ENCODE results near the gene DSC2. TPM values are rescaled to one million over a fixed set of nuclear protein-coding genes. Genes with fewer than 3 reads are reported as not detected.

The DSC2 gene
- total and polyA plus RNA-seq, 5 experiments from 2014 or later, result not detected

DNA sequence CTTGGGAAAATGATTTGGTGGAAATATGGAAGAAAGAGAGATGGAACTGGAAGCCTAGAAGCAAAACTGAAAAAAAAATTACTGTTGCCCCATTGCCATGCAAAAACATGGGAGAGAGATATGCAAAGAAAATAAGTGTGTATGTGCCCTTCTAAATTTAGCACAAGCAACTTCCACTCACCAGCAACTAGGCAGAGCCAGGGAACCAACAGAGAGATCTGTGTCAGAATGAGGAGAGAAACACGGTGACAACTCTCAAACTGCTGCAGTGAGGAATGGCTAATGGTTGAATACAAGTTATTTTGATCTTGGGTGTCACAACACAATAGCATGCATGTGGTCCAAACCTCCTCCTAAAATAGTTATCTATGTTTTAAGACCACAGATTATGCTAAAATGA is 10.9 kb downstream of the DSC2 start:
- H3K4me1 Mint-ChIP-seq, result no peaks in the 10 kb centered on the region
- H3K36me3 Mint-ChIP-seq, result peaks cover 0 to 4% (median 0%) of the 10 kb centered on the region in 3 donors
- ATAC-seq (no peak), DNase-seq (no peak)
- H3K27ac Mint-ChIP-seq, result no peak overlapping the region
- H3K27me3 Mint-ChIP-seq, result peaks cover 0 to 8% (median 0%) of the 10 kb centered on the region in 5 donors
- no peak overlapping the region for H3K4me3 Mint-ChIP-seq
- H3K9me3 Mint-ChIP-seq, result peaks cover 0 to 16% (median 3%) of the 10 kb centered on the region in 9 donors
- POLR2A ChIA-PET, result no interaction called here

DNA sequence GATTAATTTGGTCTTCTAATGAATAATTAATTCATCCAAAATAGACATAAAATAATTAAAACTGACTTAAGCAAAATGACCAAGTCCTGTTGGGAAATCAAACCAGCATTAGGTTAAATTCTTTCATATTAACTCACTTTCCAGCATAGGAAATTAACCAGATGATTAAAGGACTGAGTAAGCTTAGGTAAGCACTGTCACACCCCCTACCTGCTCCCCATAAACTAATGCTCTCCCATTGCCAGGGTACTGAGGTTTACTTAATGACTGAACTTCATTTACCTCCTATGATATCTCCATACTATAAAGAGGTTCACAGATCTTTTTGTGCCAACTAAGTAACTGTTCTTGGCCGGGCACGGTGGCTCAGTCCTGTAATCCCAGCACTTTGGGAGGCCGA is 13.7 kb downstream of the DSC2 start:
- Mint-ChIP-seq H3K27me3 (no peaks in the 10 kb centered on the region), H3K9me3 (peaks cover 0 to 11% (median 0%) of the 10 kb centered on the region in 9 donors), H3K4me1 (no peaks in the 10 kb centered on the region), H3K36me3 (no peaks in the 10 kb centered on the region), H3K27ac (no peak overlapping the region), H3K4me3 (no peak overlapping the region)
- DNase-seq (no peak), ATAC-seq (no peak)
- POLR2A ChIA-PET, result no interaction called here

DNA sequence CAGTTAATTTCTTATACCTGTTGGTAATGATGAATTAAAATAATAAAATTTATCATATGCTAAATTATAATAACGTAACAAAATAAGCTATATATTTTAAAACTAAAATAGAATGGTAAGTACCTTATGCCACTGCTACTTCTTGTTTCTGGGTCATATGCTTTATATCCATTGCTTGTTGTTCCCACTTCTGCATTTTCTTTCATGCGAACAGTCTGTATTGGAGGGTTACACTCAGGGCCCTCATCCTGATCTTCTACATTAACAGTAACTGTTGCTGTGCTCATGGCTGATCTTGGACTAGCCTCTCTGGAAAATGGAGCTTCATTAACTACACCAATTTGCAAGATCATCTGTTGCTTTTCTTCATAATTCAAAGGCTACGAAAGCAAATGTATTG is 22.2 kb downstream of the DSC2 start:
- Mint-ChIP-seq H3K9me3 (peaks cover 0 to 8% (median 2%) of the 10 kb centered on the region in 9 donors), H3K27me3 (peaks cover 0 to 1% (median 0%) of the 10 kb centered on the region in 5 donors), H3K4me1 (no peaks in the 10 kb centered on the region), H3K27ac (no peak overlapping the region), H3K36me3 (peaks cover 0 to 3% (median 0%) of the 10 kb centered on the region in 3 donors), H3K4me3 (no peak overlapping the region)
- ATAC-seq (no peak), DNase-seq (no peak)
- POLR2A ChIA-PET, result no interaction called here

DNA sequence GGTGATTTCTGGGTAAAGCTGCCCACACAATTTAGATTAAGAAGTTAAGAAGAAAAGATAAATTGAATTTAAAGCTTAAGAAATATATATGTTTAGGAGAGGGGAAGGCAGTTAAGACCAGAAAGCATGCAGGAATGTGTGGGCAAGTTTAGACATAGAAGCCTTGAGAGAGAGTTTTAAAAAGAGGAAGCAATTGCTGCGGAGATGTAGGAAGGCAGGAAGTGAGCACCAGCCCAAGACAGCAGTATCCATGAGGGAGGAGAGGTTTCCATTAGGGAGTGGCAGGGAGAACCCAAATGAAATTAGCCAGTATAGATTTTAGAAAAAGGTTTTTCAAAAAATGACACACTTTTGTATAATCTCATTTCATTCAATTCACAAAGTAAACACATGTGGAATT is 24.3 kb downstream of the DSC2 start:
- Mint-ChIP-seq H3K27ac (no peak overlapping the region), H3K36me3 (peaks cover 0 to 10% (median 0%) of the 10 kb centered on the region in 3 donors), H3K4me1 (no peaks in the 10 kb centered on the region), H3K9me3 (peaks cover 0 to 14% (median 7%) of the 10 kb centered on the region in 9 donors), H3K27me3 (peaks cover 0 to 3% (median 0%) of the 10 kb centered on the region in 5 donors), H3K4me3 (no peak overlapping the region)
- DNase-seq, result no peak
- POLR2A ChIA-PET, result no interaction called here
- no peak for ATAC-seq

DNA sequence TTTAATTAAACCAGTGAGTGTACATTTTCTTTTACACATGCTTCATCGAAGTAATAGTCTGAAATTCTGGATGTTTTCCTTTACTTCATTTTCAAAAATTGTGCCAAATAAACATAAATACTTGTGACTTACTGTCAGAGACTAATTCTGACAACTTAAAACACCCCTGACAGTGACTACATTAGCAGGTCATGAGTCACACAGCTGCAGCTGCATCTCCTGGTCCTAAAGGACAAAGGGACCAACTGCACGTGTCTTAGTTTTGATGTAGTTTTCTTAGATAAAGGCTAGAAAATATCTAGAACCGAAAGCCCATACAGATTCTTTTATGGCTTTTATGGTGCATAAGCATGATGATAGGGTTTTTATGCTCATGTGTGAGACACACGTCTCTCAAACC is 30.0 kb downstream of the DSC2 start:
- Mint-ChIP-seq H3K9me3 (peaks cover 0 to 14% (median 7%) of the 10 kb centered on the region in 9 donors), H3K4me3 (no peak overlapping the region), H3K4me1 (no peaks in the 10 kb centered on the region), H3K27me3 (peaks cover 0 to 4% (median 3%) of the 10 kb centered on the region in 5 donors), H3K36me3 (peaks cover 0 to 10% (median 0%) of the 10 kb centered on the region in 3 donors), H3K27ac (no peak overlapping the region)
- POLR2A ChIA-PET, result no interaction called here
- DNase-seq (no peak), ATAC-seq (no peak)

DNA sequence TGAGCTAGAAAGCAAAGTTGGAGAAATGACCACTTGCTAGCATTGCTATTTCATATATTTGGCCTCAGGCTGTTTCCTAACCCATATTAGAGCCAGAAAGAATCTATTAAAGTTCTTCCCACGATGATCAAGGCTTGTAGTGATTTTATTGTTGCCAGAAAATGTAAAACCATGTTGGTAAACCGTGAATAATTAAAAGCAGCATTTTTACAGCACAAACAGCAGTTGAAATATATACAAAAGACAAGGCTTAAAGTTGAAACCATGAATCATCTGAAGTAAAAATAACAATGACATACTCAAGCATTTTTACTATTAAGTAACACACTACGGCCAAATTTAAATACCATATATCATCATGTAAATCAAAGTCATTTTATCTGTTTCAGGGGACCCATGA is 32.0 kb downstream of the DSC2 start:
- no peak for DNase-seq
- H3K36me3 Mint-ChIP-seq, result peaks cover 0 to 10% (median 0%) of the 10 kb centered on the region in 3 donors
- no peak overlapping the region for H3K27ac Mint-ChIP-seq
- H3K4me1 Mint-ChIP-seq, result no peaks in the 10 kb centered on the region
- H3K9me3 Mint-ChIP-seq, result peaks cover 0 to 10% (median 3%) of the 10 kb centered on the region in 9 donors
- peaks cover 0 to 4% (median 3%) of the 10 kb centered on the region in 5 donors for H3K27me3 Mint-ChIP-seq
- no peak overlapping the region for H3K4me3 Mint-ChIP-seq
- POLR2A ChIA-PET, result no interaction called here
- no peak for ATAC-seq

DNA sequence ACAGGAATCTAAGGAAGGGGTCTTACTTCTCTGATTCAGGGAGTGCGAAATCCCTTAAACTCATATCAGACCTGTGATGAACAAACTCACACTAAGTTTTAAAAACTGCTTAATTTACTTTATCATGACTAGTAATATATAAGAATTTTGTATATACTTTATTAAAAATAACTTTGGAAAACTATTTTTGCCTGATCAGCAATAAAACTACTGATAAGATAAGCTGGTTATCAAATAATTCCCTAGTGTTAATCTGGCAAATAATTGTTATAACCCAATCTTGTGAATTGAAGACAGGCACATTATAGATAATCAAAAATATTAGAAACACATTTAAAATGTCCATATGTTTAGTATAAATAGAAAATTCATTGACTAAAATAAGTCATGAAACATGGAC is 36.0 kb downstream of the DSC2 start:
- Mint-ChIP-seq H3K4me3 (no peak overlapping the region), H3K36me3 (no peaks in the 10 kb centered on the region), H3K9me3 (peaks cover 0 to 7% (median 0%) of the 10 kb centered on the region in 9 donors), H3K27me3 (peaks cover 0 to 3% (median 0%) of the 10 kb centered on the region in 5 donors), H3K4me1 (no peaks in the 10 kb centered on the region), H3K27ac (no peak overlapping the region)
- DNase-seq (no peak), ATAC-seq (no peak)
- POLR2A ChIA-PET, result no interaction called here

DNA sequence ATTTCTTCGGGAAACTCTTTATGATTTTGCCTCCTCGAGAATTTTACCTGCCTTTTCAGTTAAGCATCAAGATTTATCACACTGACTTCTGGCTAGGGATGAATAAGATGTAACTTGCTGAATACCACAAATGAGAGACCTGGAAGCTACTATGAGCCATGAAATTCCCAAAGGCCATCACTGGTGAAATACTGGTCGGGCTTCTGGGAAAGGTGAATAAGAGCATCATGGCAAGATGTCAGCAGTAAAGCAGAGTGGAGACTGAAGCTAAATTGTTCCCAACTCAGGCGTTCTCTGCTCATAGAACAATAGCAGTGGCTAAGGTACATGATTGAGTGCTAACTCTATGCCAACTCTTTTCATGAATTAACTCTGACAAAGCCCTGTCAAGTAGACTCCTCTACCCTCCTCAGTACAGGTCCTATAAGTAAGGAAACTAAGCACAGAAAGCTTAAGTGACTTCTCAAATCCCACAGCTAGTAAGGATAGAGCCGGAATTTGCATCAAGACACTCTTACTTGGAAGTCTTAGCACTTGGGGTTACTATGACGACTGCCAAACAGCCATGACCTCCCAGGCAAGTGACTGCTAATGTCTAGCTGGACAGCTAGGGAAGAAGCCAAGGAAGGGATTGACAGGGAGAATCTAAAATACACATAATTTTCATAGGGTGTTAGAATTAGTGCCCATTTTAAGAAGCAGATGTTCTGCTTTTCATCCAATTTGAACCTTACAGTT is 37.0 kb downstream of the DSC2 start:
- POLR2A ChIA-PET, result no interaction called here
- Mint-ChIP-seq H3K27ac (no peak overlapping the region), H3K27me3 (peaks cover 0 to 3% (median 0%) of the 10 kb centered on the region in 5 donors), H3K4me3 (no peak overlapping the region), H3K9me3 (peaks cover 0 to 7% (median under 1%) of the 10 kb centered on the region in 9 donors), H3K4me1 (no peaks in the 10 kb centered on the region), H3K36me3 (no peaks in the 10 kb centered on the region)
- DNase-seq (no peak), ATAC-seq (no peak)

DNA sequence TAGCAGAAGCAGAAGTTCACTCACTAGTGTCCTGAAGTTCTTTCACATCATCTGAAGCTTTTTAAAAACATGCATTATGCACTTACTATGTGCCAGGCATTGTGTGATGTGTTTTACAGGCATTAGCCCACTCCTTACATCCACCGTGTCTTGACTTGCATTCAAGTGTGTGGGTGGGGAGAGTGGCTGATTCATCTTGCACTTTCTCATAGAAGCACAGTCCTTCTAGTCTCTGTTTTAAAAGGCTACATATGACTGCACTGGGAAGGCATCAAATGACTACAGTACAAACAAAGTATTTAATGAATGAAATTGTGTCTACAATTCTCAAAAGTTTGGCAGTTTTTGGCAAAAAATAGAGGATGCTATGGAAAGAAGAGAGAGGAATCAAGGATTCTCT is 38.1 kb downstream of the DSC2 start:
- no peaks in the 10 kb centered on the region for H3K36me3 Mint-ChIP-seq

DNA sequence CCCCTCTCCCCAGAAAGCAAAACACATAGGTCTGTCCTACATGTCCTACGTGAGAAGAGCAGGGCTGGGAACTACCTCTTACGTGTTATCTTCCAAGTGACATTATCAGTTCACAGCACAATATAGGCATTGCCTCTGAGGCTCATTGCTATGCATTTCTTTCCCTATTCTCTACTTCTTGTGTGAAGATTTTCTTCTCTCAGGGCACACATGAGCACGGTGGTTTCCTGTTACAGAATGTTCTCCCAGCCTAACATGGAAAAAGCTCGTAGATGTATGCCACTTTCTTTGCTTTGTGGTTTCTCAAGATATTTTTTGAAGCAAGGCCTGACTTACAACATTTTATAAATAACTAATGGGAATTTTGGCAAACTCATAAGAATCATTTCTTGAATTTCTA is 40.3 kb downstream of the DSC2 start:
- ATAC-seq, result no peak
- Mint-ChIP-seq H3K9me3 (peaks cover 0 to 7% (median 0%) of the 10 kb centered on the region in 9 donors), H3K27ac (no peak overlapping the region), H3K27me3 (no peaks in the 10 kb centered on the region), H3K4me1 (no peaks in the 10 kb centered on the region), H3K36me3 (no peaks in the 10 kb centered on the region), H3K4me3 (no peak overlapping the region)
- no peak for DNase-seq
- POLR2A ChIA-PET, result no interaction called here

More for the DNA sequence above, 38.1 kb downstream of the DSC2 start:
- Mint-ChIP-seq H3K27me3 (peaks cover 0 to 3% (median 0%) of the 10 kb centered on the region in 5 donors), H3K4me1 (no peaks in the 10 kb centered on the region), H3K4me3 (no peak overlapping the region), H3K9me3 (peaks cover 0 to 7% (median 0%) of the 10 kb centered on the region in 9 donors), H3K27ac (no peak overlapping the region)
- no peak for ATAC-seq
- POLR2A ChIA-PET, result no interaction called here
- DNase-seq, result no peak

DNA sequence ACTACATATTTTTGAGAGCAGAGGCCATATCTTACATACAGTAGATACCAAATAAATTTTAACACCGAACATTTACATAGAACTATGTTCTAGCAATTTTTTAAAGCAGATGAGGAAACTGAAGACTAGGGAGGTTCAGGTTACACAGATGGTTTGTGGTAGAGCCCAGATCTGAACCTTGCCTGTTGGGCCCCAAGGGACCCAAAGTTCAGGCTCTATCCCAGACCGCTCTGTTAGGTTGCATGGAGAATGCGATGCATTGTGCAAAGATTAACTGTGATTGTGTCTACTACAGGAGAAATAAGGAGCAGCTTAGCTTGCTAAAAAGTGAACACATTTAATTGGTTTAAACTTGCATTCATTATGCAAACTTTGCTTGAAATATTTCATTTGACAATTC is 43.3 kb downstream of the DSC2 start:
- peaks cover 0 to 9% (median 2%) of the 10 kb centered on the region in 5 donors for H3K27me3 Mint-ChIP-seq
- H3K9me3 Mint-ChIP-seq, result peaks cover 0 to 12% (median 2%) of the 10 kb centered on the region in 9 donors
- H3K4me3 Mint-ChIP-seq, result no peak overlapping the region
- no peaks in the 10 kb centered on the region for H3K4me1 Mint-ChIP-seq
- no peak for DNase-seq
- H3K27ac Mint-ChIP-seq, result no peak overlapping the region
- POLR2A ChIA-PET, result no interaction called here
- no peaks in the 10 kb centered on the region for H3K36me3 Mint-ChIP-seq
- ATAC-seq, result no peak

DNA sequence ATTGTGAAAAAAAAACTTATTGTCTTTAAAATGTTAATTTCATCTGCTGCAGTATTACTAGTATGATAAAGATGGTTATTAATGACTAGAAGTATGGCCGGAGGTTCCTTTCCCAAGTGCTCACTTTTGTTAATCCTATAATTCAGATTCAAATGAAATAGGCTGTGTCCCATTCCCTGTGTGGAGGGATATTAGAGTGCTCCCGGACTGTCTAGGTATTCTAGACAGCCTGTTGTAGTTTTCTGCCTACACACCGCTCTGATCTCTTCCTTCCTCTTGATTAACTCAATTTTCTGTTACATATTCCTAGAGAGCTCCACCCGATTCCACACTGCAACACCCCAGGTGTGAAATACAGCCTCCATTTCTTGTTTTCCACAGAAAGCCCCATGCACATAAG is 44.3 kb downstream of the DSC2 start:
- peaks cover 0 to 9% (median 2%) of the 10 kb centered on the region in 5 donors for H3K27me3 Mint-ChIP-seq
- POLR2A ChIA-PET, result no interaction called here
- H3K27ac Mint-ChIP-seq, result no peak overlapping the region
- H3K36me3 Mint-ChIP-seq, result peaks cover 0 to 2% (median 0%) of the 10 kb centered on the region in 3 donors
- no peak overlapping the region for H3K4me3 Mint-ChIP-seq
- ATAC-seq (no peak), DNase-seq (no peak)
- peaks cover 1 to 16% (median 3%) of the 10 kb centered on the region in 9 donors for H3K9me3 Mint-ChIP-seq
- no peaks in the 10 kb centered on the region for H3K4me1 Mint-ChIP-seq

DNA sequence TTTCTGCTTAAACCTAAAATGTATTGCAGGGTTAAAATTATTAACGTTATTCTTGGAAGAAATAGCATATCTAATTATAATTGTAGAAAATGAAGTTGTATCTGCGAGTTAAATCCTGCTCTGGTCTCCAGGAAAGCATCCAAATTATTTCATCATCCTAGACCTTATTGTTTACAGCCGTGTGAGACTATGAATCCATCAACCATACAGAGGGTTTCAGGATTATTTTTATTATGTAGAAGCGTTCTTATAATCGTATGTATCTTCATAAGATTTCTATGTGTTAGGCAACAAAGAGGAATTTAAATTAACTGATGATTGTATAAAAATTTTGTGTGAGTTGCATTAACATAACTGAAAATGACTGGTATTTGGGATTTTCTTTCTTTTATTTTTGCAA is 45.2 kb downstream of the DSC2 start:
- H3K4me3 Mint-ChIP-seq, result no peak overlapping the region
- H3K36me3 Mint-ChIP-seq, result peaks cover 0 to 4% (median 0%) of the 10 kb centered on the region in 3 donors
- DNase-seq (no peak), ATAC-seq (no peak)
- POLR2A ChIA-PET, result no interaction called here
- H3K27me3 Mint-ChIP-seq, result peaks cover 0 to 9% (median 2%) of the 10 kb centered on the region in 5 donors
- no peak overlapping the region for H3K27ac Mint-ChIP-seq
- H3K9me3 Mint-ChIP-seq, result peaks cover 1 to 25% (median 7%) of the 10 kb centered on the region in 9 donors
- H3K4me1 Mint-ChIP-seq, result no peaks in the 10 kb centered on the region

DNA sequence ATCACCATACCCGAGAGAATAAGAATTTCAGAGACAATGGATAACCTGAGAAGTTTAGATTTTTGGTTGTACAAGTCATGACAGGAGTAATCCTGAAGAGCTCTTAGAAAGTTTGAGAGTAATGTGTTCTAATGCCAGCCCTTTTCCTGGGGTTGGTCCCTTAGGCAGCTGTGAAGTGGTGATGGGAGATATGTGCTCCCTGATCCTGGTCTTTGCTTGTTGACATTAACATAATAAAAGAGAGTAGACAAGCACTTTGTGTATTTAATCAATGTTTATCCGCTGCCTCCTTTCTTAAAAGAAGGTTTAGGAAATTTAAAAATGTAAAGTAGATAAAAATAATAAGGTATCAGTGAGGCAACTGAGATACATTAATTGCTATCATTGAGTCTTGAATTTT is 45.9 kb downstream of the DSC2 start:
- POLR2A ChIA-PET, result no interaction called here
- H3K4me3 Mint-ChIP-seq, result no peak overlapping the region
- H3K4me1 Mint-ChIP-seq, result no peaks in the 10 kb centered on the region
- H3K27me3 Mint-ChIP-seq, result peaks cover 0 to 9% (median 2%) of the 10 kb centered on the region in 5 donors
- ATAC-seq, result no peak
- no peak for DNase-seq
- H3K9me3 Mint-ChIP-seq, result peaks cover 1 to 33% (median 7%) of the 10 kb centered on the region in 9 donors
- no peak overlapping the region for H3K27ac Mint-ChIP-seq
- H3K36me3 Mint-ChIP-seq, result peaks cover 0 to 4% (median 0%) of the 10 kb centered on the region in 3 donors
